NCI-H1436 treated with DMSO at 0.1 percent for 48 hours (cell line): ENCODE results near the gene DIS3L2.

Source experiments
- DNase-seq: peaks from one replicate; lab custom pipeline; 2025; lab: John Stamatoyannopoulos, UW

Gene DIS3L2

GRCh38 chr2:231961349-231962166 is at the start of gene DIS3L2:
Gene DIS3L2 (plus strand): TSS chr2:231961713. CDS start chr2:232014928, 53,215 bp downstream.
- peak; percentile 20 for DNase-seq

- DNase-seq, result no peak
Observed at GRCh38 chr2:231914077-231914690, 47.3 kb upstream of the DIS3L2 start.

GRCh38 chr2:231917280-231918066 is 44.0 kb upstream of the DIS3L2 start:
- no peak for DNase-seq

- no peak for DNase-seq
Observed at GRCh38 chr2:231918501-231919330, 42.8 kb upstream of the DIS3L2 start.

GRCh38 chr2:231919341-231920035 is 42.0 kb upstream of the DIS3L2 start:
- DNase-seq, result no peak

GRCh38 chr2:231920366-231920765 is 41.1 kb upstream of the DIS3L2 start:
- no peak for DNase-seq

- no peak for DNase-seq
Observed at GRCh38 chr2:231920795-231921194, 40.7 kb upstream of the DIS3L2 start.

- no peak for DNase-seq
Observed at GRCh38 chr2:231922311-231923009, 39.1 kb upstream of the DIS3L2 start.

- no peak for DNase-seq
Observed at GRCh38 chr2:231923010-231923344, 38.5 kb upstream of the DIS3L2 start.

- DNase-seq, result no peak
Observed at GRCh38 chr2:231923951-231924888, 37.3 kb upstream of the DIS3L2 start.

- DNase-seq, result no peak
Observed at GRCh38 chr2:231924889-231925275, 36.6 kb upstream of the DIS3L2 start.

GRCh38 chr2:231925303-231926179 is 36.0 kb upstream of the DIS3L2 start:
- DNase-seq, result no peak

GRCh38 chr2:231926180-231926741 is 35.3 kb upstream of the DIS3L2 start, which contains the start of gene NPPC:
Gene NPPC (minus strand): TSS chr2:231926396. CDS start chr2:231926249, 147 bp downstream.
- no peak for DNase-seq

GRCh38 chr2:231926761-231927565 is 34.5 kb upstream of the DIS3L2 start:
- DNase-seq, result no peak

- no peak for DNase-seq
Observed at GRCh38 chr2:231927566-231927890, 34.0 kb upstream of the DIS3L2 start.

GRCh38 chr2:231928481-231928880 is 33.0 kb upstream of the DIS3L2 start:
- no peak for DNase-seq
